Tibial artery (tissue), 4 donors: ENCODE measurements around the gene PIP4K2C.
A peak's percentile ranks its signal among the peaks of the same experiment; 100 is the strongest.

Experiments used
- DNase-seq, 2 donors: peaks; one replicate each; pipeline ENCODE4 v3.0.0-alpha.2; 2019
- H3K27ac ChIP-seq, 2 donors: fragments of 200-600 bp; sonication (generic) in 1 of 2; 1 replicate in 1 of 2; 2 replicates in 1 of 2; pipeline ENCODE4 v1.5.1; 2018 to 2019; ENCODE audit warnings: mild to moderate bottlenecking in 1 of 2
- H3K27me3 ChIP-seq, 2 donors: fragments of 200-600 bp; sonication (generic) in 1 of 2; one replicate each; pipeline versions ENCODE4 v1.5.1 to v1.6.0; 2016 to 2019
- H3K36me3 ChIP-seq, 3 donors: fragments of 200-600 bp; sonication (generic) in 2 of 3; one replicate each; pipeline ENCODE4 v1.5.1; 2016 to 2019; ENCODE audit warnings: mild to moderate bottlenecking in 2 of 3
- H3K4me1 ChIP-seq, 4 donors: fragments of 200-600 bp; sonication (generic) in 2 of 4; 1 replicate in 3 of 4; 2 replicates in 1 of 4; pipeline ENCODE4 v1.5.1; 2016 to 2019
- H3K4me3 ChIP-seq, 2 donors: fragments of 200-600 bp; sonication (generic) in 1 of 2; 1 replicate in 1 of 2; 2 replicates in 1 of 2; pipeline ENCODE4 v1.5.1; 2018 to 2019; ENCODE audit warnings: mild to moderate bottlenecking in 2 of 2
- H3K9me3 ChIP-seq, 3 donors: fragments of 200-600 bp; sonication (generic) in 1 of 3; one replicate each; pipeline ENCODE4 v1.5.1; 2016 to 2019
- intact Hi-C: fragments of 100-400 bp; cut with DNase I; formaldehyde crosslinking; loops from one replicate; pipeline ENCODE4 v1.15.0; 2023; ENCODE audit warnings: low total_unique reads
- TF ChIP-seq, protein P1 (sequence below), 2 experiments: fragments of 200-600 bp in 1 of 2; fragments of 450-650 bp in 1 of 2; IDR thresholded peaks; one replicate each; pipeline ENCODE4 v1.5.1; 2017 to 2019; ENCODE audit warnings: antibody characterized with exemption in 2 of 2, mild to moderate bottlenecking in 1 of 2, moderate library complexity in 1 of 2

The PIP4K2C gene

GRCh38 chr12:57591782-57592325 lies 862 bp downstream of the PIP4K2C start:
- Histone ChIP-seq H3K27me3 (no peaks in the 10 kb centered on the region), H3K9me3 (no peaks in the 10 kb centered on the region), H3K4me1 (peaks cover 0 to 28% (median 15%) of the 10 kb centered on the region in 4 donors), H3K27ac (peak overlapping the region; percentile 81 to 85), H3K4me3 (peak overlapping the region; percentile 74 to 91), H3K36me3 (peaks cover 14 to 27% (median 18%) of the 10 kb centered on the region in 3 donors)
- TF ChIP-seq, protein P1, sequence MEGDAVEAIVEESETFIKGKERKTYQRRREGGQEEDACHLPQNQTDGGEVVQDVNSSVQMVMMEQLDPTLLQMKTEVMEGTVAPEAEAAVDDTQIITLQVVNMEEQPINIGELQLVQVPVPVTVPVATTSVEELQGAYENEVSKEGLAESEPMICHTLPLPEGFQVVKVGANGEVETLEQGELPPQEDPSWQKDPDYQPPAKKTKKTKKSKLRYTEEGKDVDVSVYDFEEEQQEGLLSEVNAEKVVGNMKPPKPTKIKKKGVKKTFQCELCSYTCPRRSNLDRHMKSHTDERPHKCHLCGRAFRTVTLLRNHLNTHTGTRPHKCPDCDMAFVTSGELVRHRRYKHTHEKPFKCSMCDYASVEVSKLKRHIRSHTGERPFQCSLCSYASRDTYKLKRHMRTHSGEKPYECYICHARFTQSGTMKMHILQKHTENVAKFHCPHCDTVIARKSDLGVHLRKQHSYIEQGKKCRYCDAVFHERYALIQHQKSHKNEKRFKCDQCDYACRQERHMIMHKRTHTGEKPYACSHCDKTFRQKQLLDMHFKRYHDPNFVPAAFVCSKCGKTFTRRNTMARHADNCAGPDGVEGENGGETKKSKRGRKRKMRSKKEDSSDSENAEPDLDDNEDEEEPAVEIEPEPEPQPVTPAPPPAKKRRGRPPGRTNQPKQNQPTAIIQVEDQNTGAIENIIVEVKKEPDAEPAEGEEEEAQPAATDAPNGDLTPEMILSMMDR (IDR thresholded peaks at IDR 0.05) = no peak
- peak in 1 of 2 donors; percentile 40 for DNase-seq
- intact Hi-C loops = no loop called here

- Histone ChIP-seq H3K27me3 (no peaks in the 10 kb centered on the region), H3K4me1 (peaks cover 0 to 28% (median 15%) of the 10 kb centered on the region in 4 donors), H3K4me3 (no peak overlapping the region), H3K9me3 (no peaks in the 10 kb centered on the region), H3K36me3 (peaks cover 16 to 30% (median 23%) of the 10 kb centered on the region in 3 donors), H3K27ac (no peak overlapping the region)
- TF ChIP-seq, protein P1 (IDR thresholded peaks at IDR 0.05) = no peak
- no peak for DNase-seq
- intact Hi-C loops = no loop called here
These were observed 1.7 kb downstream of the PIP4K2C start for GRCh38 chr12:57592551-57593165.

GRCh38 chr12:57593187-57593586 lies 2.2 kb downstream of the PIP4K2C start:
- H3K27ac ChIP-seq = no peak overlapping the region
- H3K4me3 ChIP-seq = no peak overlapping the region
- intact Hi-C loops = no loop called here

DNA sequence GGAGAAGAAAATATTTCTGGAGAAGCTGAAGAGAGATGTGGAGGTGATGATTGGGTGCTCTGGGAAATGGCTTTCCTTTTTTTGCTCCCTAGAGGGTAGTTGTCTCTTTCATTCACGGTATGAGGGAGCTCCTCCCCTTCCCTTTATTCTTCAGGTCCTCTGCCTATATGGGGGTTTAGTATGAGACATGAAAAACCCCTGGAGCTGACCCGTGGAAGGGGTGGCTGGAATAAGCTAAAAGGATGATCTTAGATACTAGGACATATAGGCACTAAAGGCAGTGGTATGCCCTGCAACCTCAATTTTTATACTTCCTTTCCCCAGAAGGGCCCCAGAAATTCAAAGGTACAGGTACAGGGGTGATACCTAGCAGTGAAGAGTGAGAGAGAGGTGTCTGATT lies 9.4 kb downstream of the PIP4K2C start:
- Histone ChIP-seq H3K9me3 (no peaks in the 10 kb centered on the region), H3K36me3 (peaks cover 25 to 67% (median 55%) of the 10 kb centered on the region in 3 donors)
- intact Hi-C loops = no loop called here

More at GRCh38 chr12:57593187-57593586, 2.2 kb downstream of the PIP4K2C start:
- H3K36me3 ChIP-seq = peaks cover 16 to 36% (median 23%) of the 10 kb centered on the region in 3 donors
- H3K9me3 ChIP-seq = no peaks in the 10 kb centered on the region
- peaks cover 0 to 28% (median 15%) of the 10 kb centered on the region in 4 donors for H3K4me1 ChIP-seq
- TF ChIP-seq, protein P1 (IDR thresholded peaks at IDR 0.05) = no peak
- H3K27me3 ChIP-seq = no peaks in the 10 kb centered on the region
- no peak for DNase-seq

DNA sequence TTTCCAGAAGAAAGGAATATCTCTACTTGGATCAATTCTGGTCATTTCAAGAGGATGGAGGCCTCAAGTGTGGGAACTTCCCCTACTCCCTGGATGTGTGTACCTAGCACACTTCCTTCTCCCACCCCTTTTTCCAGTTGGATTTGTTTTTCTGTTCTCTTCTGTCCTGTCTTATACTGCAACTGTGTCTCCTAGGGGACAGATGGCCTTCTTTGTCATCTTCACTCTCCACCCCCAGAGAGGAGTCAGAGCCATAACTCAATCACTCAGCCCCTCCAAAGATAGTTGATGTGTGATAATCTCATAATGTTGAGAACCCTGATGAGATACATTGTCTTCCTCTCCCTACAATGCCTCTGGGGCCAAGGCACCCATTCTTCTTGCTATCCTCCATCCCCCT lies 11.6 kb downstream of the PIP4K2C start:
- H3K36me3 ChIP-seq = peaks cover 14 to 64% (median 35%) of the 10 kb centered on the region in 3 donors
- no peaks in the 10 kb centered on the region for H3K27me3 ChIP-seq
- H3K27ac ChIP-seq = peak overlapping the region in 1 of 2 donors; percentile 99
- intact Hi-C loops = no loop called here
- no peak overlapping the region for H3K4me3 ChIP-seq
- TF ChIP-seq, protein P1 (IDR thresholded peaks at IDR 0.05) = no peak
- H3K9me3 ChIP-seq = no peaks in the 10 kb centered on the region
- DNase-seq = no peak
- H3K4me1 ChIP-seq = peaks cover 0 to 29% (median 19%) of the 10 kb centered on the region in 4 donors

More for the DNA sequence above, 9.4 kb downstream of the PIP4K2C start:
- TF ChIP-seq, protein P1 (IDR thresholded peaks at IDR 0.05) = no peak
- Histone ChIP-seq H3K4me3 (no peak overlapping the region), H3K27me3 (no peaks in the 10 kb centered on the region), H3K4me1 (peaks cover 0 to 17% (median 10%) of the 10 kb centered on the region in 4 donors), H3K27ac (no peak overlapping the region)
- no peak for DNase-seq
